Measurements from ENCODE around the gene COQ10B. TPM values are rescaled to one million over a fixed set of nuclear protein-coding genes. Genes with fewer than 3 reads are reported as not detected.

The COQ10B gene
- total RNA-seq, 1 donor from 2014 or later: 33.9 TPM

GRCh38 chr2:197486175-197486574 is 32.8 kb downstream of the COQ10B start:
- no peak for DNase-seq (ENCODE audit: low spot score)
- Mint-ChIP-seq H3K27ac (ENCODE audit: unreplicated experiment) (no peak overlapping the region), H3K4me1 (ENCODE audit: low read depth) (no peaks in the 10 kb centered on the region), H3K36me3 (ENCODE audit: low read depth) (peaks cover 35% of the 10 kb centered on the region), H3K4me3 (ENCODE audit: unreplicated experiment) (no peak overlapping the region), H3K9me3 (ENCODE audit: low read depth) (peaks cover 7% of the 10 kb centered on the region), H3K27me3 (ENCODE audit: low read depth) (no peaks in the 10 kb centered on the region)
- no peak for TF ChIP-seq CTCF (IDR thresholded peaks at IDR 0.05)

GRCh38 chr2:197487385-197487784 is 34.0 kb downstream of the COQ10B start:
- Mint-ChIP-seq H3K4me1 (ENCODE audit: low read depth) (no peaks in the 10 kb centered on the region), H3K27ac (ENCODE audit: unreplicated experiment) (no peak overlapping the region), H3K4me3 (ENCODE audit: unreplicated experiment) (no peak overlapping the region), H3K36me3 (ENCODE audit: low read depth) (peaks cover 38% of the 10 kb centered on the region), H3K9me3 (ENCODE audit: low read depth) (peaks cover 7% of the 10 kb centered on the region), H3K27me3 (ENCODE audit: low read depth) (no peaks in the 10 kb centered on the region)
- TF ChIP-seq CTCF (IDR thresholded peaks at IDR 0.05): no peak
- DNase-seq (ENCODE audit: low spot score): no peak

GRCh38 chr2:197495433-197496134 is 42.2 kb downstream of the COQ10B start:
- no peak for TF ChIP-seq CTCF (IDR thresholded peaks at IDR 0.05)
- Mint-ChIP-seq H3K36me3 (ENCODE audit: low read depth) (peaks cover 26% of the 10 kb centered on the region), H3K4me1 (ENCODE audit: low read depth) (peaks cover 31% of the 10 kb centered on the region), H3K4me3 (ENCODE audit: unreplicated experiment) (no peak overlapping the region), H3K27ac (ENCODE audit: unreplicated experiment) (no peak overlapping the region), H3K9me3 (ENCODE audit: low read depth) (no peaks in the 10 kb centered on the region), H3K27me3 (ENCODE audit: low read depth) (no peaks in the 10 kb centered on the region)
- DNase-seq (ENCODE audit: low spot score): no peak

- no peaks in the 10 kb centered on the region for H3K27me3 Mint-ChIP-seq (ENCODE audit: low read depth)
- H3K27ac Mint-ChIP-seq (ENCODE audit: unreplicated experiment): peak overlapping the region; percentile 49
- DNase-seq (ENCODE audit: low spot score): no peak
- H3K4me1 Mint-ChIP-seq (ENCODE audit: low read depth): peaks cover 40% of the 10 kb centered on the region
- TF ChIP-seq CTCF (IDR thresholded peaks at IDR 0.05): no peak
- H3K36me3 Mint-ChIP-seq (ENCODE audit: low read depth): peaks cover 22% of the 10 kb centered on the region
- H3K9me3 Mint-ChIP-seq (ENCODE audit: low read depth): no peaks in the 10 kb centered on the region
- no peak overlapping the region for H3K4me3 Mint-ChIP-seq (ENCODE audit: unreplicated experiment)
Observed at GRCh38 chr2:197496695-197497094, 43.3 kb downstream of the COQ10B start.

- H3K4me3 Mint-ChIP-seq (ENCODE audit: unreplicated experiment): peak overlapping the region; percentile 88
- H3K36me3 Mint-ChIP-seq (ENCODE audit: low read depth): peaks cover 25% of the 10 kb centered on the region
- H3K27me3 Mint-ChIP-seq (ENCODE audit: low read depth): no peaks in the 10 kb centered on the region
- no peak for TF ChIP-seq CTCF (IDR thresholded peaks at IDR 0.05)
- H3K9me3 Mint-ChIP-seq (ENCODE audit: low read depth): no peaks in the 10 kb centered on the region
- peaks cover 46% of the 10 kb centered on the region for H3K4me1 Mint-ChIP-seq (ENCODE audit: low read depth)
- peak overlapping the region; percentile 27 for H3K27ac Mint-ChIP-seq (ENCODE audit: unreplicated experiment)
- no peak for DNase-seq (ENCODE audit: low spot score)
Observed at GRCh38 chr2:197497326-197497725, 44.0 kb downstream of the COQ10B start.
